K562 (cell line): ENCODE measurements around the gene LSM4. TPM values are rescaled to one million over a fixed set of nuclear protein-coding genes. Genes with fewer than 3 reads are reported as not detected.

Experiments used
- ADNP ChIP-seq: fragments of 200-800 bp; sonication (Bioruptor generic); IDR thresholded peaks from 2 replicates; pipeline ENCODE4 v1.6.1; 2016; ENCODE audit warnings: missing genetic modification characterization, missing compliant biosample characterization
- BRCA1 ChIP-seq, 2 experiments: fragments of 450-650 bp in 1 of 2; sonication (generic) in 1 of 2; formaldehyde crosslinking in 1 of 2; IDR thresholded peaks; 2 replicates each; pipeline versions ENCODE4 v1.5.0 to v1.6.1; 2017 to 2020; ENCODE audit warnings: mild to moderate bottlenecking in 1 of 2, missing genetic modification reagents in 1 of 2
- CC2D1A ChIP-seq: fragments of 450-650 bp; IDR thresholded peaks from 2 replicates; pipeline ENCODE4 v1.6.1; 2017; ENCODE audit warnings: mild to moderate bottlenecking
- DDX20 ChIP-seq: fragments of 450-650 bp; IDR thresholded peaks from 2 replicates; pipeline ENCODE4 v1.6.1; 2016; ENCODE audit warnings: missing genetic modification characterization, low read depth, mild to moderate bottlenecking, missing compliant biosample characterization, moderate library complexity
- EHMT2 ChIP-seq: fragments of 450-650 bp; IDR thresholded peaks from 2 replicates; pipeline ENCODE4 v1.6.1; 2018; ENCODE audit warnings: antibody characterized with exemption
- HNRNPUL1 ChIP-seq: fragments of 200-400 bp; formaldehyde crosslinking; IDR thresholded peaks from 2 replicates; pipeline ENCODE4 v1.6.1; 2017; ENCODE audit warnings: low read length
- KDM4B ChIP-seq, 2 experiments: fragments of 450-650 bp in 1 of 2; sonication (generic) in 1 of 2; IDR thresholded peaks; 2 replicates each; pipeline ENCODE4 v1.6.1; 2016 to 2017; ENCODE audit warnings: borderline replicate concordance in 2 of 2, antibody characterized with exemption in 1 of 2, low read depth in 1 of 2, mild to moderate bottlenecking in 1 of 2
- KLF10 ChIP-seq: fragments of 250-450 bp; sonication (Bioruptor Pico); IDR thresholded peaks from 2 replicates; pipeline ENCODE4 v1.6.1; 2021; ENCODE audit warnings: matching md5 sums
- MAFK ChIP-seq: IDR thresholded peaks from 2 replicates; pipeline ENCODE4 v1.6.1; 2011; ENCODE audit warnings: low read length, improper control_type of control experiment
- MXI1 ChIP-seq: IDR thresholded peaks from 2 replicates; pipeline ENCODE4 v1.6.1; 2011; ENCODE audit warnings: low read depth, mild to moderate bottlenecking, improper control_type of control experiment, low read length
- NFE2L1 ChIP-seq: fragments of 450-650 bp; IDR thresholded peaks from 2 replicates; pipeline ENCODE4 v1.6.1; 2016; ENCODE audit warnings: missing genetic modification characterization, low read depth, mild to moderate bottlenecking, missing compliant biosample characterization, moderate library complexity, borderline replicate concordance
- NR4A1 ChIP-seq, 2 experiments: fragments of 250-450 bp in 1 of 2; fragments of 450-650 bp in 1 of 2; sonication (Bioruptor Pico) in 1 of 2; IDR thresholded peaks; 2 replicates each; pipeline versions ENCODE4 v1.4.0 to v1.6.1; 2016 to 2020; ENCODE audit warnings: mild to moderate bottlenecking in 2 of 2, missing compliant biosample characterization in 1 of 2, missing genetic modification characterization in 1 of 2, moderate library complexity in 1 of 2
- PHF8 ChIP-seq: fragments of 200-600 bp; sonication (generic); IDR thresholded peaks from 2 replicates; pipeline ENCODE4 v1.6.1; 2012; ENCODE audit warnings: mixed run types, mild to moderate bottlenecking, inconsistent platforms, low read length, moderate library complexity, borderline replicate concordance
- POU5F1 ChIP-seq: fragments of 150-350 bp; IDR thresholded peaks from 2 replicates; pipeline ENCODE4 v1.6.1; 2014; ENCODE audit warnings: borderline replicate concordance, low read length, low read depth, mild to moderate bottlenecking; ENCODE audit not compliant: partially characterized antibody
- PRPF4 ChIP-seq: fragments of 200-400 bp; formaldehyde crosslinking; IDR thresholded peaks from one replicate; pipeline ENCODE4 v1.6.1; 2017; ENCODE audit warnings: low read length, low read depth, mild to moderate bottlenecking; ENCODE audit not compliant: insufficient read depth, poor library complexity, severe bottlenecking
- SMAD1 ChIP-seq: fragments of 150-350 bp; IDR thresholded peaks from 2 replicates; pipeline ENCODE4 v1.6.1; 2014; ENCODE audit warnings: low read length, low read depth; ENCODE audit not compliant: partially characterized antibody
- SMARCA4 ChIP-seq: fragments of 450-650 bp; IDR thresholded peaks from 2 replicates; pipeline ENCODE4 v1.6.1; 2016
- ZNF165 ChIP-seq: fragments of 250-450 bp; sonication (Bioruptor Pico); IDR thresholded peaks from 2 replicates; pipeline ENCODE4 v1.4.0; 2020; ENCODE audit warnings: borderline replicate concordance
- ZNF175 ChIP-seq: fragments of 200-800 bp; sonication (Bioruptor generic); IDR thresholded peaks from 2 replicates; pipeline ENCODE4 v1.6.1; 2016; ENCODE audit warnings: low read depth, mild to moderate bottlenecking, missing genetic modification characterization, missing compliant biosample characterization
- ZNF507 ChIP-seq: conservative IDR thresholded peaks from 2 replicates; pipeline ENCODE4 v1.6.1; 2017; ENCODE audit warnings: missing genetic modification characterization, missing compliant biosample characterization
- ZNF589 ChIP-seq: fragments of 200-800 bp; sonication (Bioruptor generic); IDR thresholded peaks from 2 replicates; pipeline ENCODE4 v1.6.1; 2016; ENCODE audit warnings: low read depth, missing genetic modification characterization, missing compliant biosample characterization
- polyA plus RNA-seq, 8 experiments: library from polyadenylated mRNA; depleted of rRNA in 4 of 8; stranded (reverse) in 5 of 8; unstranded in 3 of 8; fragments of >200 nt; fragmentation: Nextera tagmentation in 2 of 8; fragmentation: Illumina TruSeq in 1 of 8; extraction: Ambion mirVana in 2 of 8; extraction: Trizol in 1 of 8; gene quantifications; 2 replicates each; pipeline versions ENCODE4 v1.2.1 to v1.2.3, GENCODE V29; 2011 to 2014; ENCODE audit warnings: inconsistent platforms in 1 of 8, missing spikeins in 1 of 8
- total RNA-seq, 7 experiments: library from RNA; depleted of rRNA in 6 of 7; stranded (reverse); fragments of >200 nt in 6 of 7; fragmentation: Illumina TruSeq in 2 of 7; extraction: Trizol in 2 of 7; gene quantifications; 2 replicates each; pipeline versions ENCODE4 v1.2.1 to v1.2.3, GENCODE V29; 2011 to 2021; ENCODE audit warnings: low replicate concordance in 1 of 7
- TF ChIP-seq, protein P1 (sequence below): fragments of 450-650 bp; formaldehyde crosslinking; IDR thresholded peaks from 2 replicates; pipeline ENCODE4 v1.4.0; 2020; ENCODE audit warnings: mild to moderate bottlenecking, moderate library complexity
- TF ChIP-seq, protein P2 (sequence below), 2 experiments: IDR thresholded peaks; 2 replicates each; pipeline ENCODE4 v1.6.1; 2012; ENCODE audit warnings: improper control_type of control experiment in 2 of 2, low read depth in 2 of 2, low read length in 2 of 2, borderline replicate concordance in 1 of 2

LSM4 gene
- total and polyA plus RNA-seq, 9 of the 15 experiments (the other 6 are each of a cell fraction or from before 2014, with no cell fraction given): 11.9 to 763 (median 202) TPM

DNA sequence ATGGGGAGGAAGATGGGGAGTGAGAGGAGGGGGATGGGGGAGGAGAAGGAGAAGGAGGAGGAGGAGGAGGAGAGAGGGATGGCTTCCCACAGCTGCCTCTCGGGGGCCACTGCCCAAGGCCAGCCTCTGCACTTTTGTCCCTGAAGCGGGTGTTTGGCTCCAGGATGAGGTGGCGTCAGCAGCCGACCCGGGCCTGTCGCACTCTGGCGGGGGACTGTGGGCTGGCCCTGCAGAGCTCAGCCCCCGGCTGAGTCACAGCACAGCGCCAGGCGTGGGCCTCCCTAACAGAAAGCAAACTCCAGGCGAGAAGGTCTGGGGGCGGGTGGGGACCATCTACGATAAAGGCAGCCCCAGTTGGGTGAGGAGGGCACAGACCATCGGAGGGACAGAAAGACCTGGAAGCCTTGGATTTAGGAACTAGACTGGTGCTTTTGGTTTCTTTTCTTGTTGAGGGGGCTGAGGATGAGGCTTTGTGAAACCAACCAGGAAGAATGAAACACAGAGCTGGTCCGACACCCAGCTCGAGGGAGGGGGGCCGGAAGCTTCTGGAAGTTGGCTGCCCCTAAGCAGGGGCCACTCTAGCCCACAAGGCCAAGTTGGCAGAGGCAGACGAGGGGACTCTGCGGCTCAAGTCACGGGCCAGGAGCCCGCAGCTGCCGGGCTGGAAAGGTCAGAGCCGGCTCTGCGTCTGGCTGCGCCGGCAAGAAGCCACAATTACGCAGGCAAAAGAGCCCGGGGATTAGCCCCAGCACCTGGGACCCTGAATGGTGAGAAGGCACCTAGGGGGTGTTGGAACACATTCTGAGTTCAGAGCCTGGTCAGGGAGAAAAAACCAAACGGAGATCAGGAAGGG, 18.2 kb downstream of the LSM4 start (continued):
- TF ChIP-seq ZNF165 (CRISPR knock-in tag): no peak
- no peak for TF ChIP-seq NFE2L1 (tag)
- TF ChIP-seq ZNF507: no peak
- TF ChIP-seq PHF8: peak; percentile 68; the same call in 1 of the 2 replicates
- 0 out of 2 replicates have a peak, but pooled peaks have one; percentile 26 for TF ChIP-seq ZNF589 (CRISPR knock-in tag)
- no peak for TF ChIP-seq HNRNPUL1
- TF ChIP-seq POU5F1: no peak
- TF ChIP-seq MXI1: no peak
- TF ChIP-seq CC2D1A: no peak
- TF ChIP-seq PRPF4: no peak
- TF ChIP-seq EHMT2: no peak
- TF ChIP-seq BRCA1 (IDR thresholded peaks at IDR 0.05): no peak
- TF ChIP-seq BRCA1 (CRISPR knock-in tag; IDR thresholded peaks at IDR 0.05): no peak
- TF ChIP-seq MAFK: no peak
- TF ChIP-seq SMARCA4: peak; percentile 66; the same call in 1 of the 2 replicates
- TF ChIP-seq KDM4B (IDR thresholded peaks at IDR 0.05; ENCODE audit: borderline replicate concordance in 2 of 2, low read depth in 1 of 2): peak in 1 of 2 experiments; percentile 41; a peak in 1 of 4 replicates
- TF ChIP-seq, protein P1, sequence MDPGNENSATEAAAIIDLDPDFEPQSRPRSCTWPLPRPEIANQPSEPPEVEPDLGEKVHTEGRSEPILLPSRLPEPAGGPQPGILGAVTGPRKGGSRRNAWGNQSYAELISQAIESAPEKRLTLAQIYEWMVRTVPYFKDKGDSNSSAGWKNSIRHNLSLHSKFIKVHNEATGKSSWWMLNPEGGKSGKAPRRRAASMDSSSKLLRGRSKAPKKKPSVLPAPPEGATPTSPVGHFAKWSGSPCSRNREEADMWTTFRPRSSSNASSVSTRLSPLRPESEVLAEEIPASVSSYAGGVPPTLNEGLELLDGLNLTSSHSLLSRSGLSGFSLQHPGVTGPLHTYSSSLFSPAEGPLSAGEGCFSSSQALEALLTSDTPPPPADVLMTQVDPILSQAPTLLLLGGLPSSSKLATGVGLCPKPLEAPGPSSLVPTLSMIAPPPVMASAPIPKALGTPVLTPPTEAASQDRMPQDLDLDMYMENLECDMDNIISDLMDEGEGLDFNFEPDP: no peak
- TF ChIP-seq, protein P2, sequence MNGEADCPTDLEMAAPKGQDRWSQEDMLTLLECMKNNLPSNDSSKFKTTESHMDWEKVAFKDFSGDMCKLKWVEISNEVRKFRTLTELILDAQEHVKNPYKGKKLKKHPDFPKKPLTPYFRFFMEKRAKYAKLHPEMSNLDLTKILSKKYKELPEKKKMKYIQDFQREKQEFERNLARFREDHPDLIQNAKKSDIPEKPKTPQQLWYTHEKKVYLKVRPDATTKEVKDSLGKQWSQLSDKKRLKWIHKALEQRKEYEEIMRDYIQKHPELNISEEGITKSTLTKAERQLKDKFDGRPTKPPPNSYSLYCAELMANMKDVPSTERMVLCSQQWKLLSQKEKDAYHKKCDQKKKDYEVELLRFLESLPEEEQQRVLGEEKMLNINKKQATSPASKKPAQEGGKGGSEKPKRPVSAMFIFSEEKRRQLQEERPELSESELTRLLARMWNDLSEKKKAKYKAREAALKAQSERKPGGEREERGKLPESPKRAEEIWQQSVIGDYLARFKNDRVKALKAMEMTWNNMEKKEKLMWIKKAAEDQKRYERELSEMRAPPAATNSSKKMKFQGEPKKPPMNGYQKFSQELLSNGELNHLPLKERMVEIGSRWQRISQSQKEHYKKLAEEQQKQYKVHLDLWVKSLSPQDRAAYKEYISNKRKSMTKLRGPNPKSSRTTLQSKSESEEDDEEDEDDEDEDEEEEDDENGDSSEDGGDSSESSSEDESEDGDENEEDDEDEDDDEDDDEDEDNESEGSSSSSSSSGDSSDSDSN (IDR thresholded peaks at IDR 0.05; ENCODE audit: borderline replicate concordance in 1 of 2, low read depth in 2 of 2, low read length in 2 of 2): peak; percentile 97 to 98
- TF ChIP-seq KLF10: no peak
- no peak for TF ChIP-seq ADNP
- no peak for TF ChIP-seq NR4A1 (CRISPR knock-in tag; IDR thresholded peaks at IDR 0.05)
- TF ChIP-seq NR4A1 (tag; IDR thresholded peaks at IDR 0.05): no peak
- no peak for TF ChIP-seq ZNF175 (CRISPR knock-in tag)
- TF ChIP-seq SMAD1: no peak
- no peak for TF ChIP-seq DDX20 (tag)
